AG20443 (cell line): ENCODE results near the gene OR52H1.
"Not testable (repeated sequence)": the region's sequence is repeated elsewhere in the genome, so short reads cannot be mapped to it uniquely, and the experiment has no call there.

Experiments
- DNase-seq: peaks from one replicate; pipeline ENCODE4 v3.0.0; 2012; ENCODE audit warnings: low spot score, mixed read lengths

The OR52H1 gene

GRCh38 chr11:5548440-5548839 lies at the start of gene OR52H1:
OR52H1 (minus strand) TSS chr11:5548540; CDS start chr11:5545505, 3,035 bp downstream.
- DNase-seq, result no peak

- DNase-seq, result no peak
Observed at GRCh38 chr11:5597953-5598352, 49.6 kb upstream of the OR52H1 start.

GRCh38 chr11:5596607-5597201 lies 48.4 kb upstream of the OR52H1 start, which contains the start of gene TRIM6:
TRIM6 (plus strand) TSS chr11:5596637; CDS start chr11:5596898, 261 bp downstream.
- peak; percentile 65 for DNase-seq

GRCh38 chr11:5593146-5593545 lies 44.8 kb upstream of the OR52H1 start:
- DNase-seq, result no peak

GRCh38 chr11:5592615-5593014 lies 44.3 kb upstream of the OR52H1 start:
- DNase-seq, result no peak

- DNase-seq, result no peak
Observed at GRCh38 chr11:5591613-5592012, 43.3 kb upstream of the OR52H1 start.

GRCh38 chr11:5589906-5590305 lies 41.6 kb upstream of the OR52H1 start:
- not testable (repeated sequence) for DNase-seq

- DNase-seq, result not testable (repeated sequence)
Observed at GRCh38 chr11:5584458-5584857, 36.1 kb upstream of the OR52H1 start.

GRCh38 chr11:5581014-5581413 lies 32.7 kb upstream of the OR52H1 start:
- no peak for DNase-seq

GRCh38 chr11:5580577-5580976 lies 32.2 kb upstream of the OR52H1 start, which contains the start of gene OR52B6:
OR52B6 (plus strand) TSS chr11:5580877; CDS start chr11:5580877, 0 bp downstream.
- no peak for DNase-seq

- no peak for DNase-seq
Observed at GRCh38 chr11:5577101-5577500, 28.8 kb upstream of the OR52H1 start.

GRCh38 chr11:5575152-5575551 lies 26.8 kb upstream of the OR52H1 start:
- DNase-seq, result no peak

GRCh38 chr11:5574654-5575053 lies 26.3 kb upstream of the OR52H1 start:
- DNase-seq, result no peak

- no peak for DNase-seq
Observed at GRCh38 chr11:5564259-5565019, 16.1 kb upstream of the OR52H1 start.

GRCh38 chr11:5557751-5558150 lies 9.4 kb upstream of the OR52H1 start:
- DNase-seq, result no peak

GRCh38 chr11:5556596-5557188 lies 8.4 kb upstream of the OR52H1 start:
- no peak for DNase-seq

- no peak for DNase-seq
Observed at GRCh38 chr11:5553343-5553742, 5.0 kb upstream of the OR52H1 start.

- DNase-seq, result peak; percentile 50
Observed at GRCh38 chr11:5550440-5551095, 2.2 kb upstream of the OR52H1 start.

- no peak for DNase-seq
Observed at GRCh38 chr11:5547982-5548381, 358 bp downstream of the OR52H1 start.

GRCh38 chr11:5546457-5546856 lies 1.9 kb downstream of the OR52H1 start:
- DNase-seq, result no peak

GRCh38 chr11:5541427-5541826 lies 6.9 kb downstream of the OR52H1 start:
- DNase-seq, result no peak

GRCh38 chr11:5536482-5536881 lies 11.9 kb downstream of the OR52H1 start:
- DNase-seq, result no peak

- no peak for DNase-seq
Observed at GRCh38 chr11:5534046-5534445, 14.3 kb downstream of the OR52H1 start.
